HCT116 (cell line): Measurements from ENCODE around the gene HDHD3.

Experiments used
- CEBPB ChIP-seq: IDR thresholded peaks from 2 replicates; pipeline ENCODE4 v1.6.1; 2012; ENCODE audit warnings: low read depth
- CTCF ChIP-seq, 3 experiments: fragments of 200-600 bp in 1 of 3; sonication (generic) in 1 of 3; IDR thresholded peaks in 2 of 3; conservative IDR thresholded peaks in 1 of 3; 2 replicates each; pipeline ENCODE4 v1.5.1; 2012 to 2017; ENCODE audit warnings: low read depth in 2 of 3, low read length in 2 of 3, antibody characterized with exemption in 1 of 3, borderline replicate concordance in 1 of 3, control low read depth in 1 of 3, mild to moderate bottlenecking in 1 of 3, mixed read lengths in 1 of 3, mixed run types in 1 of 3, moderate library complexity in 1 of 3; ENCODE audit not compliant: insufficient read depth in 1 of 3
- EGR1 ChIP-seq: IDR thresholded peaks from 2 replicates; pipeline ENCODE4 v1.6.1; 2012; ENCODE audit warnings: low read depth
- EZH2 ChIP-seq: fragments of 200-600 bp; sonication (generic); IDR thresholded peaks from 2 replicates; pipeline ENCODE4 v1.6.1; 2017; ENCODE audit warnings: antibody characterized with exemption, mixed run types
- POLR2AphosphoS5 ChIP-seq: IDR thresholded peaks from 2 replicates; pipeline ENCODE4 v1.6.1; 2011; ENCODE audit warnings: mild to moderate bottlenecking, low read depth, low read length, moderate library complexity
- RAD21 ChIP-seq: IDR thresholded peaks from 2 replicates; pipeline ENCODE4 v1.6.1; 2012; ENCODE audit warnings: low read depth, mild to moderate bottlenecking
- REST ChIP-seq: IDR thresholded peaks from 2 replicates; pipeline ENCODE4 v1.6.1; 2012; ENCODE audit warnings: low read depth
- SIN3A ChIP-seq: IDR thresholded peaks from 2 replicates; pipeline ENCODE4 v1.6.1; 2012; ENCODE audit warnings: low read depth

DNA sequence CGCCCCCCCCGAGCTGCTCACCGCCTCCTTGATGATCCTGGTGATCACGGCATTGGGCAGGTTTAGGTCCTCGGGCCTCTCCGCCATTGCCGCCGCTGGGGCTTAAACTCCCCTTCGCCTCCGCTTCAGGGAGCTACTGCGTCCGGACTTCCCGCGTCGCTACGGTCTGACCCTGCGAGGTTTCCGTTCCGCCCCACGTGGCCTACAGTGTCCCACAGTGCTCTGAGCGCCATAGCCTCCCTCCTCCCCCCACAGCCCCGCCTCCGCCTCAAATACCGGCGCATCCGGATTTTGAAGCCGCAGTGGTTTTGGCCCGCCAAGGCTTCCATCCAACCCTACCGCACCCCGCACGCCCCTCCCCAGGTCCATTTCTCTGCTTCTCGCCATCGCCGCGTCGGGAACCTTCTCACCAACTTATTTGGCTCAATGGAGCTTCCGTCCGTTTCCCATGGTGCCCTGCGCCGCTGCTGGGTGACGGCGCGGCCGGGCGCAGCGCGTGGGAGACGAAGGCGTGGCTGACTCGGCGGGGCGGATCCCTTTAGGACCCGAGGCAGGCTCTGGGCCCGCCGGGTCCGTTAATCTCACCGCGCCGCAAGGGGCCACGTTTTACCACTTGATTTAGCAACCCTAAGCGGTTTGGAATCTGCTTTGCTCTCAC, 33.5 kb upstream of the HDHD3 start, which contains the start of the genes C9orf43 and POLE3:
- TF ChIP-seq CTCF (IDR thresholded peaks at IDR 0.05 in 2 of 3, conservative IDR thresholded peaks at IDR 0.05 in 1 of 3; ENCODE audit: borderline replicate concordance in 1 of 3, insufficient read depth in 1 of 3, low read depth in 2 of 3, low read length in 2 of 3) (no peak), EZH2 (no peak), RAD21 (no peak), POLR2AphosphoS5 (peak; percentile 84), EGR1 (no peak), REST (no peak), SIN3A (no peak), CEBPB (no peak)
